IMR-90 (cell line): ENCODE measurements around the gene HAGH. TPM values are rescaled to one million over a fixed set of nuclear protein-coding genes. Genes with fewer than 3 reads are reported as not detected.

Experiments
- ATAC-seq: fragments of 200-7000 bp; cut with Tn5 transposase; 2 replicates; pipeline ENCODE4 v1.9.1; 2020; ENCODE audit warnings: low read depth, mild to moderate bottlenecking, moderate library complexity
- BruUV-seq: library from RNA; stranded (reverse); fragments of 400-500 nt; replicated peaks from 2 replicates; lab custom pipeline; 2021; lab: Mats Ljungman, UMichigan
- CTCF ChIA-PET: fragments of 300-600 bp; formaldehyde crosslinking; extraction: SDS; loops from one replicate; lab custom pipeline; 2021; ENCODE audit warnings: antibody characterized with exemption; lab: Yijun Ruan, JAX
- POLR2A ChIA-PET: fragments of 300-600 bp; sonication (Branson Sonifier 250); formaldehyde crosslinking; loops from one replicate; lab custom pipeline; 2022; ENCODE audit warnings: antibody characterized with exemption; ENCODE audit not compliant: unreplicated experiment; lab: Charles Lee
- DNase-seq: peaks from one replicate; pipeline ENCODE4 v3.0.0; 2013
- H2AFZ ChIP-seq: replicated peaks from 2 replicates; pipeline ENCODE3; 2013; ENCODE audit warnings: low read length, mild to moderate bottlenecking; ENCODE audit not compliant: poor library complexity
- H2AK5ac ChIP-seq: 2 replicates; pipeline ENCODE4 v1.6.1; 2013; ENCODE audit warnings: low read depth, low read length, inconsistent platforms
- H2AK9ac ChIP-seq: replicated peaks from 2 replicates; pipeline ENCODE3; 2013; ENCODE audit warnings: mild to moderate bottlenecking, low read depth, low read length, moderate library complexity; ENCODE audit not compliant: poor library complexity
- H2BK120ac ChIP-seq: 2 replicates; pipeline ENCODE4 v1.6.1; 2013; ENCODE audit warnings: low read depth, low read length, inconsistent platforms
- H2BK15ac ChIP-seq: 3 replicates; pipeline ENCODE4 v1.6.1; 2013; ENCODE audit warnings: low read depth, low read length, inconsistent platforms
- H2BK20ac ChIP-seq: 2 replicates; pipeline ENCODE4 v1.6.1; 2013; ENCODE audit warnings: low read depth, mild to moderate bottlenecking, inconsistent platforms, low read length, moderate library complexity
- H2BK5ac ChIP-seq: 2 replicates; pipeline ENCODE4 v1.6.1; 2013; ENCODE audit warnings: mild to moderate bottlenecking, low read depth, low read length, inconsistent platforms; ENCODE audit not compliant: poor library complexity, severe bottlenecking
- H3K14ac ChIP-seq: replicated peaks from 2 replicates; pipeline ENCODE4 v1.6.1; 2013; ENCODE audit warnings: low read depth, low read length, inconsistent platforms
- H3K18ac ChIP-seq: 2 replicates; pipeline ENCODE4 v1.6.1; 2013; ENCODE audit warnings: low read depth, low read length, control low read depth
- H3K23ac ChIP-seq: 2 replicates; pipeline ENCODE4 v1.6.1; 2013; ENCODE audit warnings: low read depth, low read length, inconsistent platforms
- H3K27ac ChIP-seq: 2 replicates; pipeline ENCODE4 v1.5.1; 2013; ENCODE audit warnings: mild to moderate bottlenecking, control low read depth, low read length; ENCODE audit not compliant: insufficient read depth
- H3K27me3 ChIP-seq: 2 replicates; pipeline ENCODE4 v1.6.1; 2013; ENCODE audit warnings: low read length; ENCODE audit not compliant: control insufficient read depth, insufficient read depth
- H3K36me3 ChIP-seq: 2 replicates; pipeline ENCODE4 v1.6.1; 2013; ENCODE audit warnings: low read length, mixed read lengths; ENCODE audit not compliant: control insufficient read depth, insufficient read depth
- H3K4ac ChIP-seq: 2 replicates; pipeline ENCODE4 v1.6.1; 2013; ENCODE audit warnings: low read depth, low read length, inconsistent platforms
- H3K4me1 ChIP-seq: 2 replicates; pipeline ENCODE4 v1.6.1; 2013; ENCODE audit warnings: low read length, mixed read lengths; ENCODE audit not compliant: control insufficient read depth, insufficient read depth
- H3K4me2 ChIP-seq: 2 replicates; pipeline ENCODE4 v1.6.1; 2013; ENCODE audit warnings: low read depth, mild to moderate bottlenecking, control low read depth, low read length, moderate library complexity
- H3K4me3 ChIP-seq: 2 replicates; pipeline ENCODE4 v1.5.1; 2013; ENCODE audit warnings: low read depth, mild to moderate bottlenecking, control low read depth, low read length, moderate library complexity; ENCODE audit not compliant: insufficient read depth
- H3K56ac ChIP-seq: 2 replicates; pipeline ENCODE4 v1.6.1; 2013; ENCODE audit warnings: low read length, inconsistent platforms; ENCODE audit not compliant: insufficient read depth; ENCODE audit errors: extremely low read depth
- H3K79me1 ChIP-seq, 2 experiments: 2 replicates each; pipeline ENCODE4 v1.6.1; 2013; ENCODE audit warnings: low read length in 2 of 2, inconsistent platforms in 1 of 2, low read depth in 1 of 2
- H3K9ac ChIP-seq: 2 replicates; pipeline ENCODE4 v1.6.1; 2013; ENCODE audit warnings: low read depth, low read length, control low read depth
- H3K9me1 ChIP-seq: 2 replicates; pipeline ENCODE4 v1.6.1; 2013; ENCODE audit warnings: low read length, inconsistent platforms; ENCODE audit not compliant: insufficient read depth
- H3K9me3 ChIP-seq: 2 replicates; pipeline ENCODE4 v1.6.1; 2013; ENCODE audit warnings: low read length; ENCODE audit not compliant: control insufficient read depth, insufficient read depth
- H4K20me1 ChIP-seq: 2 replicates; pipeline ENCODE4 v1.6.1; 2013; ENCODE audit warnings: low read length, inconsistent platforms; ENCODE audit not compliant: insufficient read depth
- H4K5ac ChIP-seq: 2 replicates; pipeline ENCODE4 v1.6.1; 2013; ENCODE audit warnings: mild to moderate bottlenecking, low read depth, low read length, control low read depth
- H4K8ac ChIP-seq, 2 experiments: 2 replicates each; pipeline ENCODE4 v1.6.1; 2013; ENCODE audit warnings: low read depth in 2 of 2, low read length in 2 of 2, control low read depth in 1 of 2, inconsistent platforms in 1 of 2
- H4K91ac ChIP-seq: 2 replicates; pipeline ENCODE4 v1.6.1; 2013; ENCODE audit warnings: low read depth, low read length, inconsistent platforms; ENCODE audit not compliant: insufficient read depth
- CEBPB ChIP-seq: IDR thresholded peaks from 2 replicates; pipeline ENCODE4 v1.6.1; 2012; ENCODE audit warnings: low read depth, low read length, improper control_type of control experiment
- CHD1 ChIP-seq: IDR thresholded peaks from 2 replicates; pipeline ENCODE4 v1.6.1; 2012; ENCODE audit warnings: low read depth, low read length, improper control_type of control experiment
- MAFK ChIP-seq: IDR thresholded peaks from 2 replicates; pipeline ENCODE4 v1.6.1; 2012; ENCODE audit warnings: low read depth, low read length, improper control_type of control experiment
- MAZ ChIP-seq: IDR thresholded peaks from 2 replicates; pipeline ENCODE4 v1.6.1; 2012; ENCODE audit warnings: low read depth, mild to moderate bottlenecking, low read length, improper control_type of control experiment, moderate library complexity, borderline replicate concordance
- MXI1 ChIP-seq: IDR thresholded peaks from 2 replicates; pipeline ENCODE4 v1.6.1; 2012; ENCODE audit warnings: low read depth, mild to moderate bottlenecking, low read length, moderate library complexity, borderline replicate concordance
- RAD21 ChIP-seq: IDR thresholded peaks from 2 replicates; pipeline ENCODE4 v1.6.1; 2012; ENCODE audit warnings: low read length, improper control_type of control experiment
- RCOR1 ChIP-seq: IDR thresholded peaks from 2 replicates; pipeline ENCODE4 v1.6.1; 2012; ENCODE audit warnings: mild to moderate bottlenecking, low read length, improper control_type of control experiment; ENCODE audit not compliant: insufficient replicate concordance
- RFX5 ChIP-seq: IDR thresholded peaks from 2 replicates; pipeline ENCODE4 v1.8.0; 2012; ENCODE audit warnings: low read depth, mild to moderate bottlenecking, low read length, moderate library complexity
- SMC3 ChIP-seq: fragments of 150-350 bp; IDR thresholded peaks from 2 replicates; pipeline ENCODE4 v1.6.1; 2016; ENCODE audit warnings: low read depth, mild to moderate bottlenecking, antibody characterized with exemption, low read length, moderate library complexity
- WGBS, 2 experiments: methylation state at CpG; one replicate each; pipeline versions ENCODE4 v1.1.5 to v1.1.7; 2013; ENCODE audit warnings: missing lambda C conversion rate in 2 of 2; ENCODE audit not compliant: insufficient read length in 1 of 2; ENCODE audit errors: extremely low coverage in 2 of 2; 5-methylcytosine and 5-hydroxymethylcytosine counted together
- dilution Hi-C: fragments of 300-500 bp; cut with HindIII; formaldehyde crosslinking; loops from one replicate; pipeline ENCODE4 v1.14.3; 2018; ENCODE audit warnings: low sequenced_read_pairs; ENCODE audit not compliant: unreplicated experiment
- in situ Hi-C: fragments of 300-500 bp; cut with MboI; formaldehyde crosslinking; loops from 3 replicates; pipeline ENCODE4 v1.14.3; 2019; ENCODE audit warnings: low sequenced_read_pairs, inconsistent platforms, mixed read lengths
- intact Hi-C: fragments of 100-400 bp; cut with micrococcal nuclease; formaldehyde crosslinking; loops from 2 replicates; pipeline ENCODE4 v1.10.0; 2022
- polyA plus RNA-seq, 3 experiments: library from polyadenylated mRNA; depleted of rRNA; stranded (reverse); fragments of >200 nt; gene quantifications; 2 replicates each; pipeline ENCODE4 v1.2.3, GENCODE V29; 2012; ENCODE audit warnings: low replicate concordance in 1 of 3
- total RNA-seq: library from RNA; depleted of rRNA; stranded (reverse); fragments of >200 nt; gene quantifications from 2 replicates; pipeline ENCODE4 v1.2.3, GENCODE V29; 2012

The HAGH gene
- total and polyA plus RNA-seq, 2 of the 4 experiments (the other 2 are of a cell fraction), result 30.8 to 52.2 TPM

DNA sequence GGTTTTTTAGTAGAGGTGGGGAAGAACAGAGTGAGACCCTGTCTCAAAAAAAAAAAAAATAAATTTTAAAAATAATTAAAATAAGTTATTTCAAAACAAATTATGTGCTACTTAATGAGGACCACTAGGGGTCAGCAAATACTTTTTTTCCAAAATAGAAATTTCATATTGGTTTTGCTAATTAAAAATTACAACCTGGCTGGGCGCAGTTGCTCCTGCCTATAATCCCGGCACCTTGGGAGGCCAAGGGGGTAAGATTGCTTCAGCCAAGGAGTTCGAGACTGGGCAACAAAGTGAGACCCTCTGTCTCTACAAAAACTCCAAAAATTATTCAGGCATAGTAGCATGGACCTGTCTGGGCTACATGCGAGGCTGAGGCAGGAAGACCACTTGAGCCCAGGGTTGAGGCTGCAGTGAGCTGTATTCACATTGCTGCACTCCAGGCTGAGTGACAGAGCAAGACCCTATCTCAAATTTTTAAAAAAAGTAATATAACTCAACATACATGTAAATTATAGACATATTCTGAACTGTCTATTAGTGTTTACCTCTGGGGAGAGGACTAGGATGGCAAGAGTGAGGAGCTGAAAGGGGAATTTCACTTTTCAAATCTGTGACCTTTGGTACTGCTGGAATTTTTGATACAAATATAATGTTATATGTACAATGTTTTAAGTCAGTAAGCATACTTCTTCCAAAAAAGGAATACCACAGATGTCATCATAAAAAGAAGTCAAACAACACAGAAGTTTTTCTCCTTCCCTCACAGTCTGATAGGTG lies 37.2 kb upstream of the HAGH start (continued):
- TF ChIP-seq RAD21 (peak; percentile 57), RFX5 (no peak)

DNA sequence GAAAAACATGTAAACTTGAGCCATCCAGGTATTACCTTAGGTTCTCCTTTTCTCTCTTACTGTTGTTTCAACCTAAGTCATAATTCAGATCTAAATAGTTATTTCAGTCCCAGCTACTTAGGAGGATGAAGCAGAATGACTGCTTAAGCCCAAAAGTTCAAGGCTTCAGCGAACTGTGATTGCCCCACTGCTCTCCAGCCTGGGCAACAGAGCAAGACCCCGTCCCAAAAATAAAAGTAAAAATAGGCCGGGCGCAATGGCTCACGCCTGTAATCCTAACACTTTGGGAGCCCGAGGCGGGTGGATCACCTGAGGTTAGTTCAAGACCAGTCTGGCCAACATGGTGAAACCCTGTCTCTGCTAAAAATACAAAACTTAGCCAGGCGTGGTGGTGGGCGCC lies 35.8 kb upstream of the HAGH start:
- no TSS peak for BruUV-seq
- H3K9me3 ChIP-seq, result no peaks in the 10 kb centered on the region
- intact Hi-C loops, result no loop called here
- no peak overlapping the region for H2BK5ac ChIP-seq
- H3K18ac ChIP-seq, result no peak overlapping the region
- no peak overlapping the region for H2AK5ac ChIP-seq
- H3K14ac ChIP-seq, result no peak overlapping the region
- no peak overlapping the region for H4K5ac ChIP-seq
- no peak overlapping the region for H2BK15ac ChIP-seq
- ChIA-PET CTCF (interaction anchor here (0.6 to 2.1 kb wide), 2 partner anchors 67 to 72 kb away, joined by 4 to 6 read pairs; no protein-coding TSS in a partner anchor), POLR2A (no interaction called here)
- H3K27ac ChIP-seq, result no peak overlapping the region
- H3K56ac ChIP-seq, result no peak overlapping the region
- H3K9me1 ChIP-seq, result no peaks in the 10 kb centered on the region
- no peak overlapping the region for H3K9ac ChIP-seq
- H3K27me3 ChIP-seq, result peaks cover 44% of the 10 kb centered on the region
- peaks cover 2% of the 10 kb centered on the region; the same call in 1 of the 2 replicates for H3K4me1 ChIP-seq
- no peak for DNase-seq
- in situ Hi-C loops, result loop anchor here (5.0 kb wide), 1 partner anchor 70 kb away; no protein-coding TSS in a partner anchor
- H2AK9ac ChIP-seq, result no peak overlapping the region
- no peak overlapping the region for H3K4ac ChIP-seq
- H4K91ac ChIP-seq, result no peak overlapping the region
- no peak overlapping the region for H4K8ac ChIP-seq
- WGBS, 2 experiments, result no CpG with 5 or more reads among the region's 9 CpGs
- H2BK120ac ChIP-seq, result no peak overlapping the region
- H3K79me1 ChIP-seq, result no peaks in the 10 kb centered on the region
- ATAC-seq, result no peak
- no peaks in the 10 kb centered on the region for H3K36me3 ChIP-seq
- dilution Hi-C loops, result no loop called here
- no peak overlapping the region for H3K4me3 ChIP-seq
- no peaks in the 10 kb centered on the region for H4K20me1 ChIP-seq
- no peak overlapping the region for H2BK20ac ChIP-seq
- TF ChIP-seq SMC3 (no peak), RFX5 (no peak), MAFK (no peak), RCOR1 (no peak), RAD21 (no peak), CHD1 (no peak), MXI1 (no peak), CEBPB (no peak), MAZ (no peak)
- H3K4me2 ChIP-seq, result no peak overlapping the region
- no peak overlapping the region for H3K23ac ChIP-seq
- H2AFZ ChIP-seq, result no peak overlapping the region
